ENCODE measurements around the gene GPR160. TPM values are rescaled to one million over a fixed set of nuclear protein-coding genes. Genes with fewer than 3 reads are reported as not detected.
"Not testable (repeated sequence)": the region's sequence is repeated elsewhere in the genome, so short reads cannot be mapped to it uniquely, and the experiment has no call there.

GPR160 gene
- total and polyA plus RNA-seq, 2 of the 13 experiments (the other 11 are each of a cell fraction or from before 2014, with no cell fraction given) = 12.1 to 23.2 TPM

DNA sequence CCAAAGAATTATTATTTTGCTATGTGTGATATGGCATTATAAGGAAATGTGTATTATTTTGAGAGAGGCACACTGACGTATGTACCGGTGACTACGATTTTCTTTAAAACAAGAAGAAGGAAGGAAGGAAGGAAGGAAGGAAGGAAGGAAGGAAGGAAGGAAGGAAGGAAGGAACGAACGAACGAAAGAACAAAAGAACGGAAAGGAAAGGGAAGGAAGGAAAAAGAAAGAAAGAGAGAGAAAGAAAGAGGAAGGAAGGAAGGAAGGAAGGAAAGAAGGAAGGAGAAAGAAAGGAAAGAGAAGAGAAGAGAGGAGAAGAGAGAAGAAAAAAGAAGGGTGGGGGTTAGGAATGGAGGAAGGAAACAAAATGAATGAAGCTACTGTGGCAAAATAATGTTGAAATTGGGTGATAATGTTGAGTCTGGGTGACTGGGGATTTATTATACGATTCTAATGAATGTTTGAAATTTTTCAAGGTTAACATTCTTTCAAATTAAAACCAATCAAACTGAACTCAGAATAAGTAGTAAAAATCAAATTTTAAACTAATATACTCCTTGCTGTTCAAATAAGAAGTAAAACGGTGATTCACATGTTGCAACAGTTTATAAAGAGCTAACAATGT lies 73.5 kb downstream of the GPR160 start:
- BruUV-seq (replicated peaks) = no TSS peak
- Histone ChIP-seq H3K27me3 (ENCODE audit: control insufficient read depth in 1 of 2, insufficient read depth in 2 of 2, low read length in 2 of 2) (no peaks in the 10 kb centered on the region), H3K36me3 (replicated peaks in 1 of 2; ENCODE audit: control insufficient read depth in 1 of 2, insufficient read depth in 2 of 2, low read length in 2 of 2) (peaks cover under 1 to 38% of the 10 kb centered on the region in 2 experiments), H3K4me2 (ENCODE audit: low read depth, low read length) (no peak overlapping the region), H3K9ac (ENCODE audit: insufficient read depth, low read depth, low read length) (no peak overlapping the region), H3K79me2 (ENCODE audit: insufficient read depth, low read length) (no peaks in the 10 kb centered on the region), H3K27ac (ENCODE audit: extremely low read length, insufficient read depth, low read length) (no peak overlapping the region), H3K9me3 (ENCODE audit: low read length) (no peaks in the 10 kb centered on the region), H3K4me3 (replicated peaks in 1 of 3; ENCODE audit: insufficient read depth in 1 of 3, low read depth in 2 of 3, low read length in 3 of 3) (no peak overlapping the region), H4K20me1 (ENCODE audit: insufficient read depth, low read length) (no peaks in the 10 kb centered on the region), H2AFZ (ENCODE audit: low read length) (no peak overlapping the region), H3K4me1 (ENCODE audit: insufficient read depth, low read length) (no peaks in the 10 kb centered on the region)
- POLR2A ChIA-PET = no interaction called here
- in situ Hi-C loops (cut with HindIII; ENCODE audit: extremely low pct_ligation_motif_present, low pct_unique_long_range_greater_than_20kb) = no loop called here
- DNase-seq (ENCODE audit: low spot score) (no peak), ATAC-seq (no peak), FAIRE-seq (no peak)
- 96% methylated on average over 9 of the region's 9 CpGs for WGBS (ENCODE audit: low lambda C conversion rate)
- intact Hi-C loops (cut with micrococcal nuclease; ENCODE audit: unreplicated experiment) = no loop called here
- TF ChIP-seq GPN1 (CRISPR knock-in tag; IDR thresholded peaks at IDR 0.05; ENCODE audit: borderline replicate concordance) (no peak), TEAD2 (CRISPR knock-in tag; IDR thresholded peaks at IDR 0.05) (no peak), MIXL1 (CRISPR knock-in tag; IDR thresholded peaks at IDR 0.05) (no peak), SNRNP70 (IDR thresholded peaks at IDR 0.05; ENCODE audit: low read depth, low read length) (no peak), KAT2B (IDR thresholded peaks at IDR 0.05; ENCODE audit: borderline replicate concordance, low read depth, low read length) (no peak), KDM6A (CRISPR knock-in tag; IDR thresholded peaks at IDR 0.05; ENCODE audit: low read depth) (no peak)
- CTCF ChIA-PET (ENCODE audit: low intra/inter-chr PET ratio, low total read pairs) = no interaction called here

DNA sequence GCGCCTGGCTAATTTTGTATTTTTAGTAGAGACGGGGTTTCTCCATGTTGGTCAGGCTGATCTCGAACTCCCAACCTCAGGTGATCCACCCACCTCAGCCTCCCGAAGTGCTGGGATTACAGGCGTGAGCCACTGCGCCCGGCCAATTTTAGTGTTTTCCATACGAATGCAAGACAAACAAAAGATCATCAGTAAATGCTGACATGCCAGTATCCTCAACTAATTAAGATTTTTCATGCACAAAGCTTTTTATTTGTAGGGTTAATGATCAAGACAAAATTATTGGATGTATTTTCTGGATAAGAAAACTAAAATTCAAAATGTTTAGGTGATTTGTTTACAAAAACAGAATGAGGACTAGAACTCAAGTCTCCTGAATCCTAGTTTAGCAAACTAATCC lies 76.4 kb downstream of the GPR160 start:
- in situ Hi-C loops (cut with HindIII; ENCODE audit: extremely low pct_ligation_motif_present, low pct_unique_long_range_greater_than_20kb); DNase-seq (ENCODE audit: low spot score); H3K27ac ChIP-seq (ENCODE audit: extremely low read length, insufficient read depth, low read length); POLR2A ChIA-PET; H2AFZ ChIP-seq (ENCODE audit: low read length); FAIRE-seq; CTCF ChIA-PET (ENCODE audit: low intra/inter-chr PET ratio, low total read pairs); H3K79me2 ChIP-seq (ENCODE audit: insufficient read depth, low read length); H3K4me2 ChIP-seq (ENCODE audit: low read depth, low read length); ATAC-seq; H3K9me3 ChIP-seq (ENCODE audit: low read length); H3K4me3 ChIP-seq (replicated peaks in 1 of 3; ENCODE audit: insufficient read depth in 1 of 3, low read depth in 2 of 3, low read length in 3 of 3); H4K20me1 ChIP-seq (ENCODE audit: insufficient read depth, low read length); BruUV-seq (replicated peaks); intact Hi-C loops (cut with micrococcal nuclease; ENCODE audit: unreplicated experiment); H3K9ac ChIP-seq (ENCODE audit: insufficient read depth, low read depth, low read length); H3K4me1 ChIP-seq (ENCODE audit: insufficient read depth, low read length); H3K27me3 ChIP-seq (ENCODE audit: control insufficient read depth in 1 of 2, insufficient read depth in 2 of 2, low read length in 2 of 2): not testable (repeated sequence)
- TF ChIP-seq MAFF (IDR thresholded peaks at IDR 0.05; ENCODE audit: low read depth, low read length) = peak; percentile 44
- TF ChIP-seq MAFK (conservative IDR thresholded peaks at IDR 0.05 in 1 of 2, IDR thresholded peaks at IDR 0.05 in 1 of 2; ENCODE audit: low read length in 2 of 2) = peak; percentile 52 to 58
- peaks cover 5 to 47% of the 10 kb centered on the region in 2 experiments for H3K36me3 ChIP-seq (replicated peaks in 1 of 2; ENCODE audit: control insufficient read depth in 1 of 2, insufficient read depth in 2 of 2, low read length in 2 of 2)
- 95% methylated on average over 8 of the region's 8 CpGs for WGBS (ENCODE audit: low lambda C conversion rate)
